T-helper 9 cell (primary cell): ENCODE results near the gene TEPSIN.

ENCODE experiments used
- DNase-seq: peaks from one replicate; pipeline ENCODE4 v3.0.0-alpha.2; 2020

TEPSIN gene

DNA sequence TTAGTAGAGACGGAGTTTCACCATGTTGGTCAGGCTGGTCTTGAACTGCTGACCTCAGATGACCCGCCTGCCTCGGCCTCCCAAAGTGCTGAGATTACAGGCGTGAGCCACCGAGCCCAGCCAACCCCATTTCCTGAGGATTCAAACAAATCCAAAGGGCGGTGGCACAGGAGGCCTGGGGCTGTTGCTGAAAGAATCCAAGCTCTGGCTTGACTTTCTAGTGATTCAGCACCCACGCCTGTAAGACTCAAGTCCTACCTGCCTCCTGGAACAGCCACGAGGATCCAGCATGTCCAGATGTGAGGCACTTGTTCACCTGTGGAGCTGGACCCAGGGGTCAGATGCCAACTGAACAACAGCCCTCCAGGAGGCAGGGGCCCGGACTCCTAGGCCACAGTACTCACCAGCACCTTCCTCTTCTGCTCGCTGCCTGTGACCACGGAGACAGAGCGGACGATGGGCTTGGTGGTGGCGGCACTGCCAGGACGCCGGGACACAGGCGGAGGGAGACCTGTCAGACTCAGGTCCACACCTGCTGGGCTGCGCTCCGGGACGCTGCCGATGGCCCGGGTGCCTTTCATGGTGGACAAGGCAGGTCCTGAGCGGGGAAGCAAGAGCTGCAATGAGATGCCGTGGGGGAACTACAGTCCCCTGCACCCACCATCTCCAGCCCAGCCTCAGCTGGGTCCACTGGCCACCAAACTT is 19.2 kb downstream of the TEPSIN start:
- no peak for DNase-seq

DNA sequence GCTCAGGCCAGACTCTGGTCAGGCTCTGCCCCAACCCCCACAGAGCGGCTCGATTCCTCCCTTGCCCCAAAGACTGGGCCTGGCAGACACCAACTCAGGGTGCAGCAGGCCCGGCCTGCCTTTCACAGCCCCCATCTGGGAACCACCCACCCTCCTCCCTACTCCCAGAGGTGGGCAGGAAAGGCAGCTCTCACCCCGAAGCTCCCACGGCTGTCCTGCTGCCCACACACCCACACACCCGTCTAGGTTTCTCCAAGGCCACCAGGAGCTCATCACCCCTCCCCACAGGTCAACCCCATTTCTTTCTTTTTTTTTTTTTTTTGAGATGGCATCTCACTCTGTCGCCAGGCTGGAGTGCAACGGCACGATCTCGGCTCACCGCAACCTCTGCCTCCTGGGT is 19.9 kb downstream of the TEPSIN start:
- no peak for DNase-seq

DNA sequence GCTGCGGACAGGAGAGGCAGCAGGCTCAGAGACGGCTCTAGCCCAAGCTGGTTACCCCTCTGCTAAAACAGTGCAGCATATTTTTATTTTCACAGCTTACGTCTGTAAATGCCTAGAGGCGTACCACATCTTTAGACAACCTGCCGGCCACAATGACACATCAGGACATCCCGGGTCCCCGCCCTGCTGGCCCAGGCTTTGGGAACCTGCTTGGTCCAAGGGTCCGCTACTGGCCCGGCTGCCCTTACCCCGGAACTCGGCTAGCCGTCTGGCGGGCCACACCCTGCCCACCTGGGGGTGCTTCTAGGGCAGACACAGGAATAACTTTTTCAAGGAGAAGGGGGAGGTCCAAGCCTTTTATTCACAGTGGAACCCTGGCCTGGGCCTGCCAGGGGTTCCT is 20.4 kb downstream of the TEPSIN start:
- no peak for DNase-seq

DNA sequence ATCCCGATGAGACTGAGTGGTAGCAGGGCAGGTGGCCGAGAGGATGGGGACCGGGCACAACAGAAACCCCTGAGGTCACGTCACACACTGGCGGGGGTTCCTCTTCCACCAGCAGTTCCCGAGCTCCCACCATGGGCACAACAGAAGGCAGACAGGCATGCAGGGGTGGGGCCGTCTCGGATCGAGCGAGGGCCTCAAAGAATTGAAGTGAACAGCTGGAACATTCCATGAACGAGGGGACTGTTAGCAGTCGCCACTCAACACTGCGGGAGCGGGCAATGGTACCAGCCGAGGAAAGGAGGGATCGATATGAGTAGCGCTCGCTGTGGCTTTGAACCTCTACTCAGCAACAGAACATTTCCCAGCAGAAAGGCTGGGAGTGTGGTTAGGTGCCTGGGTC is 21.4 kb downstream of the TEPSIN start:
- DNase-seq: no peak

DNA sequence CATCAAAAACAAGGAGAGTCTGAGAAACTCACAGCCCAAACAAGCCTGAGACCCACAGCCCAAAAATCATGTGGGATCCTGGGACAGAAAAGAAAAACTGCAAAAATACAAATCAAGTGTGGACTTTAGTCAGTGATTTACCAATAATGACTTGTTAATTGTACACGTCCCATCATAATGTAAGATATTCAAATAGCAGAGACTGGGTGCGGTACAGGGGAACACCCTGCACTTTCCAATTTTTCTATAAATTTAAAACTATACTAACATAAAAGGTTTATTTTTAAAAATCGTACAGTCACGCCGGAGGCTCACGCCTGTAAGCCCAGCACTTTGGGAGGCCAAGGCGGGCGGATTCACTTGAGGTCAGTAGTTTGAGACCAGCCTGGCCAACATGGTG is 24.9 kb downstream of the TEPSIN start:
- no peak for DNase-seq

GRCh38 chr17:81212365-81212764 is 26.5 kb downstream of the TEPSIN start:
- no peak for DNase-seq

- no peak for DNase-seq
Observed at GRCh38 chr17:81210868-81211267, 28.0 kb downstream of the TEPSIN start.

DNA sequence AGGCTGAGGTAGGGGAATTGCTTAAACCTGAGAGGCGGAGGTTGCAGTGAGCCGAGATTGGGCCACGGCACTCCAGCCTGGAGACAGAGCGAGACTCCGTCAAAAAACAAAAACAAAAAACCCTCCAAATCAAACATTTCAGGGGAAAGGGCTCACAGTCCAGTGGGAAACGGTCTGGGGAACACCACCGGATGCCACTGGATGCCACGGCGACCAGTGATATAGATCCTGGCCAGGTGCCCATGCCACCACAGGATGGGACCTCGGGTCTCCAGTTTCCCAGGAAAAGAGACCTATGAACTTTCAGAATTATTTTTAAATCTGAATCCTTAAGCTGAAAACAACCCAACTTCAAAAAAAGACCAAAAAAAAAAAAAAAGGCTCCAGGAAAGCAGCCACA is 28.4 kb downstream of the TEPSIN start:
- no peak for DNase-seq

DNA sequence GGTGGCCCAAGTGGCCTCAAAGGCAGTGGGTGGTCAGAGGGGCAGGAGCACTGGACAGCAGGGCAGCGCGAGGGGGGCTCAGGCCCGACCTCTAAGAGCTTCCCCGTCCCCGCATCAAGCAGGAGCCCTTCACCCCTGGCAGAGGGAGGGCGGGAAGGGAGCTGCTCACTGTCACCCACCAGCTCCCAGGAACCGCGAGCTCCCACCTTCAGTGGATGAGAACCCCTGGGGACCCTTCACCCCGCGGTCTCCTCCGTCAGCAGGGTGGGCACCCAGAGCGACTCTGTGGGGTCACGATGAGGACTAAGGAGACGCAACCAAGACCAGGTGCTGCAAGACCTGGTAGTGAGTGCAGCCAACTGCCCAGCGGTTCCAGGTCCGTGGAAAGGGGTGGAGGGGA is 29.7 kb downstream of the TEPSIN start:
- DNase-seq: no peak

- no peak for DNase-seq
Observed at GRCh38 chr17:81208651-81209050, 30.2 kb downstream of the TEPSIN start.

- no peak for DNase-seq
Observed at GRCh38 chr17:81207610-81208581, 31.0 kb downstream of the TEPSIN start.

DNA sequence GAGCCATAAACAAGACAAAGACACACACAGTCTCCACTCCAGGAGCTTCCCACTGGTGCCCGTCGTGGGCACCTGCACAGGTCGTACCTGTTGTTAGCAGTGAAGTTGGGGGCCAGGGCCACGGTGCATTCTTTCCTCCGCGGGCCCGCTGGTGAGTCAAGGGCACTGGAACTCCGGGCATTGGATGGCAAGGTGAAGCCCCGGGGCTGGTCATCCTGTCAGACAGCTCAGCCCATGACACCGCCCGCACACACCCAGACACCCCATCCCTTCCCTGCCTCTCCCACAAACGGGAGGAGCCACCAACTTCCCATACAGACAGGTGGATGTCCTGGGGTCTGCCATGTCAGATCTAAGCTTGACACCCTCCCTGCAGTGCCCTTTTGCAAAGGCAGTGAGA is 32.2 kb downstream of the TEPSIN start:
- DNase-seq: no peak

DNA sequence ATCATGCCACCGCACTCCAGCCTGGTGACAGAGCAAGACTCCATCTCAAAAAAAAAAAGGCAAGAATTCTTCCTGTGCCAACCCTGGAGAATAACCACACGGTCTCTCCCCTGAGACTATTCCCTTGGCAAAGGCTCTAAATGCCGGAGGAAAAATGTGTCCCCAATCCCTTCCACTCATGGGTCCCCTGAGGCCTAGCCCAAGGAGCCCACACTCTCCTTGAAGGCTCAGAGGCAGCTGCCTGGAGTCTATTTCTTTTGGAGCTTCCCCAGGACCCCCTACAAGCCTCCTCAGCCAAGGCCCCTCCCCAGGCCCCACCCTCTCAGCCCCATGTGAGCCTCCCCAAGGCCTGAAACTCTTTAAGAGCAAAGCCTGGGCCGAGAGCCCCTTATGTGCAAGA is 32.7 kb downstream of the TEPSIN start:
- no peak for DNase-seq

DNA sequence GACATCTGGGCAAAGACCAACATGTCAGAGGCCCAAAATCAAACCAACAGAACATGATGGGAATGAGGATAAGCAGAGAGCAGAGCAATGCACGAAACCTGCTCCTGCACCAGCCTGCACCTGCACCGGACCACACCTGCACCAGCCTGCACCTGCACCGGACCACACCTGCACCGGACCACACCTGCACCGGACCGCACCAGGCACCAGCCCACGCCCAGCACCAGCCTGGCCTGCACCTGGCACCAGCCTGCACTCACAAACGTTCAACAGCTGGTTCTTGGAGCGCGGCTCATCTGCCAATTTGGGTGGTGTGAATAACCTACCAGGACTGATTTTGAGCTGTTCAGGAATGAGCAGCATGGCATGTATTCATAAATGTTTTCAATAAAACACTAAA is 34.3 kb downstream of the TEPSIN start:
- DNase-seq: no peak

DNA sequence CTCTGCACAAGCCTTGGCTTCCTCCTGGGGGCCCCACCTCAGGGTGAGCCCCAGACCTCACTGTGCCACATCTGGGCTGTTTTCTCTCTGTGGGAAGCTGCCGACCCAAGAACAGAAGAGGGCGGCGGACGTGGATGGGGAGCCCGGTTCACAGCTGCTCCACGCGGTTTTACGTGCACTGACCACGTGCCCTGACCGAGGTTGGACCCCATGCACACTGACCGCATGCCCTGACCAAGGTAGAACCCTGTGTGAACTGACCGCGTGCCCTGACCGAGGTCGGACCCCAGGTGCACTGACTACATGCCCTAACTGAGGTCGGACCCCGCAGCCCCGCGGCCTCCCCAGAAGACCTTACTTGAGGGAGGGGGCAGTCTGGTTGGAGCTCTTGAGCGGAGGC is 35.7 kb downstream of the TEPSIN start:
- DNase-seq: no peak

GRCh38 chr17:81202318-81202717 is 36.5 kb downstream of the TEPSIN start:
- no peak for DNase-seq

DNA sequence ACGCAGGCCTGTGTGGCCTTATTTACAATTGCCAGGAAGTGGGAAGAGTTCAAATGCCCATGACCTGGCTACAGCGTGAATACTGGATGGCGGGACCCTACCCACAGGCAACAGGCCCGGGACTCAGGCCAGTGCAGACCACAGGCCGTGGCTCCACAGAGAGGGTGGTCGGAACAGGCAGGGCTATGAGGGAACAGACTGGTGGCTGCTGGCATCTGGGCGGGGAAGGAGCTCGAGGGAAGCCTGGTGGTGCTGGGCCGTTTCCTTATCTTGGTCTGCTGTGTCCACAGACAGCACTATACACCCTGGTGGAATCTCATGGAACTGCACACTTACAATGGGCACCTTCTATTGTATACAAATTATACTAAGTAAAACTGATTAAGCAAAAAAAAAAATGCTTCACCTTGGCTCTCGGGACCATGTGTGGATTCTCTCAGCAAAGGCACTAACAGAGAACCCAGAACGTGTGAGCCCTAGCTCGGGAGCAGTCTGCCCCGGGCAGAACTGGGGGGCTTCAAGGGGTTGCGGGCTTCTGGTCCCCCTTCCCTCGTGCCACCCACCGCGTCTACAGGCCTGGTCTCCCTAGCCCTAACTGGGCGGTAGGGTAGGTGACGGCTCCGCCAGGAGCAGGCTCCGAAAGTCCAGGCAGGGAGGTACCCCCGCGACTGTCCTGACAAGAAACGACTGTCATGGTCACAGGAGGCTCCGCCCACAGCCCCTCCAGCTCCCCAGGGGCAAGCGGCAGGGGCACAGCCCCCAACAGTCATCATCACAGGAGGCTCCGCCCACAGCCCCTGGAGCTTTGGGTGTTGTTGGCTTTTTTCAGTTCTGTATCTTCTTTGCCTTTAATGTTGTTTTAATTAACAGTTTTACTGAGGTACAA is 37.9 kb downstream of the TEPSIN start:
- DNase-seq: no peak

GRCh38 chr17:81200201-81200600 is 38.7 kb downstream of the TEPSIN start:
- no peak for DNase-seq

DNA sequence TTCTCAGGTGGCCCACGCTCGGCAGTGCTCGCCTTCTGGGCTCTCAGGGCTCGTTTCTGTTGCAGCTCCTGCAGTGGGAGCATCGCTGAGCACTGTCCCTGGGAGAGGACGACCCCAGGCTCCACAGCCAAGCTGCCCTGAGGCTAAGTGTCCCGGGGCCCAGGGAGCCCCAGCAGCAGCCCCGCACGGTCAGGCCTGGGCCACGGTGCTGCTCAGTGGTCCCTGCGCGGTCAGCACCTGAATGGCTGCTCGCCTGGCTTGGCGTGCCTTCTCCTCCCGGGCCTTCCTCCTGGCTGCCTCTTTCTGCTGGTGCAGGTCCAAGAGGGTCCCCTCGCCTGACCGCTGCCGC is 39.4 kb downstream of the TEPSIN start:
- no peak for DNase-seq

- no peak for DNase-seq
Observed at GRCh38 chr17:81198826-81199481, 39.9 kb downstream of the TEPSIN start.

- DNase-seq: no peak
Observed at GRCh38 chr17:81197831-81198490, 40.9 kb downstream of the TEPSIN start.

DNA sequence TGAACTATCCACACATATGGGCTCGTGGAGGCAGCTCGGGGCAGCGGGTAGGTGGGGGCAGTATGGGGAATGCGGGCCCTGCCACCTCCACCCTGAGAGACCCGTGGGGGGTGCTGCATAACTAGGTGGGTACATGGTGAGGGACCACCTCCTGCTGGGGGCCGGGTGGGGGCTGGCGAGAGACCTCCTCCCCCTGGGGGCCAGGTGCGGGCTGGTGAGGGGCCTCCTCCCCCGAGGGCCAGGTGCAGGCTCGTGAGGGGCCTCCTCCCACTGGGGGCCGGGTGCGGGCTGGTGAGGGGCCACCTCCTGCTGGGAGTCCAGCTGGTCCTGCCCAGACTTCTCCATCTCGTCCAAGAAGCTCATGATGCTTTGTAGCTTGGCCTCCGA is 41.5 kb downstream of the TEPSIN start:
- DNase-seq: no peak
